ENCODE results near the gene CARF.

CARF gene

GRCh38 chr2:203021991-203022390, 109.9 kb downstream of the CARF start:
- peaks cover 16% of the 10 kb centered on the region for H3K4me1 Mint-ChIP-seq (ENCODE audit: low read depth)
- H3K27ac Mint-ChIP-seq: no peak overlapping the region
- H3K4me3 Mint-ChIP-seq: no peak overlapping the region
- no peaks in the 10 kb centered on the region for H3K9me3 Mint-ChIP-seq
- no peaks in the 10 kb centered on the region for H3K27me3 Mint-ChIP-seq (ENCODE audit: low read depth)
- H3K36me3 Mint-ChIP-seq (ENCODE audit: low read depth): peaks cover 10% of the 10 kb centered on the region

- Mint-ChIP-seq H3K27ac (no peak overlapping the region), H3K4me1 (ENCODE audit: low read depth) (peaks cover 15% of the 10 kb centered on the region), H3K4me3 (no peak overlapping the region), H3K9me3 (no peaks in the 10 kb centered on the region), H3K36me3 (ENCODE audit: low read depth) (peaks cover 10% of the 10 kb centered on the region), H3K27me3 (ENCODE audit: low read depth) (no peaks in the 10 kb centered on the region)
Measured at GRCh38 chr2:203022751-203023150, 110.7 kb downstream of the CARF start.

GRCh38 chr2:203025592-203025991, 113.5 kb downstream of the CARF start:
- Mint-ChIP-seq H3K27me3 (ENCODE audit: low read depth) (no peaks in the 10 kb centered on the region), H3K27ac (no peak overlapping the region), H3K4me1 (ENCODE audit: low read depth) (peaks cover 2% of the 10 kb centered on the region), H3K4me3 (no peak overlapping the region), H3K36me3 (ENCODE audit: low read depth) (peaks cover 7% of the 10 kb centered on the region), H3K9me3 (no peaks in the 10 kb centered on the region)

GRCh38 chr2:203030545-203030944, 118.5 kb downstream of the CARF start:
- no peaks in the 10 kb centered on the region for H3K27me3 Mint-ChIP-seq (ENCODE audit: low read depth)
- peaks cover 4% of the 10 kb centered on the region for H3K4me1 Mint-ChIP-seq (ENCODE audit: low read depth)
- peaks cover 2% of the 10 kb centered on the region for H3K36me3 Mint-ChIP-seq (ENCODE audit: low read depth)
- H3K4me3 Mint-ChIP-seq: no peak overlapping the region
- no peaks in the 10 kb centered on the region for H3K9me3 Mint-ChIP-seq
- no peak overlapping the region for H3K27ac Mint-ChIP-seq

GRCh38 chr2:203030991-203031390, 118.9 kb downstream of the CARF start:
- H3K4me3 Mint-ChIP-seq: no peak overlapping the region
- H3K4me1 Mint-ChIP-seq (ENCODE audit: low read depth): peaks cover 4% of the 10 kb centered on the region
- H3K9me3 Mint-ChIP-seq: no peaks in the 10 kb centered on the region
- peaks cover 2% of the 10 kb centered on the region for H3K36me3 Mint-ChIP-seq (ENCODE audit: low read depth)
- no peak overlapping the region for H3K27ac Mint-ChIP-seq
- no peaks in the 10 kb centered on the region for H3K27me3 Mint-ChIP-seq (ENCODE audit: low read depth)

- H3K36me3 Mint-ChIP-seq (ENCODE audit: low read depth): no peaks in the 10 kb centered on the region
- H3K27ac Mint-ChIP-seq: no peak overlapping the region
- H3K4me1 Mint-ChIP-seq (ENCODE audit: low read depth): peaks cover 4% of the 10 kb centered on the region
- no peaks in the 10 kb centered on the region for H3K9me3 Mint-ChIP-seq
- H3K27me3 Mint-ChIP-seq (ENCODE audit: low read depth): no peaks in the 10 kb centered on the region
- no peak overlapping the region for H3K4me3 Mint-ChIP-seq
Measured at GRCh38 chr2:203033395-203033794, 121.3 kb downstream of the CARF start.

- Mint-ChIP-seq H3K9me3 (no peaks in the 10 kb centered on the region), H3K36me3 (ENCODE audit: low read depth) (peaks cover 4% of the 10 kb centered on the region), H3K4me3 (no peak overlapping the region), H3K27me3 (ENCODE audit: low read depth) (no peaks in the 10 kb centered on the region), H3K4me1 (ENCODE audit: low read depth) (peaks cover 2% of the 10 kb centered on the region), H3K27ac (no peak overlapping the region)
Measured at GRCh38 chr2:203035879-203036470, 123.9 kb downstream of the CARF start.

Data from T-helper 1 cell treated with Interleukin-12 subunit alpha and Interleukin-12 subunit beta and Interleukin-4 antibody, amounts not matched to agents 30 μg/mL and 1 μg/mL, for 36 hours (primary cell).